Measurements from ENCODE around the gene SNTG2. TPM values are rescaled to one million over a fixed set of nuclear protein-coding genes. Genes with fewer than 3 reads are reported as not detected.

Gene SNTG2
- total RNA-seq, 1 donor from 2014 or later = 2.2 TPM

GRCh38 chr2:1011006-1011405 lies 60.4 kb downstream of the SNTG2 start:
- ChIA-PET POLR2A (no interaction called here), CTCF (no interaction called here)
- Mint-ChIP-seq H3K4me3 (no peak overlapping the region), H3K9me3 (no peaks in the 10 kb centered on the region), H3K27me3 (peaks cover 6% of the 10 kb centered on the region), H3K27ac (no peak overlapping the region), H3K36me3 (ENCODE audit: low read depth) (no peaks in the 10 kb centered on the region), H3K4me1 (peaks cover 14% of the 10 kb centered on the region)
- no peak for TF ChIP-seq CTCF (IDR thresholded peaks at IDR 0.05)
- no peak for DNase-seq
- intact Hi-C loops (cut with micrococcal nuclease) = no loop called here
- ATAC-seq (ENCODE audit: low read depth) = no peak

- no peaks in the 10 kb centered on the region for H3K9me3 Mint-ChIP-seq
- peaks cover 14% of the 10 kb centered on the region for H3K4me1 Mint-ChIP-seq
- intact Hi-C loops (cut with micrococcal nuclease) = no loop called here
- ChIA-PET CTCF (no interaction called here), POLR2A (no interaction called here)
- no peak overlapping the region for H3K4me3 Mint-ChIP-seq
- H3K27me3 Mint-ChIP-seq = peaks cover 6% of the 10 kb centered on the region
- no peaks in the 10 kb centered on the region for H3K36me3 Mint-ChIP-seq (ENCODE audit: low read depth)
- no peak for TF ChIP-seq CTCF (IDR thresholded peaks at IDR 0.05)
- ATAC-seq (ENCODE audit: low read depth) (no peak), DNase-seq (no peak)
- no peak overlapping the region for H3K27ac Mint-ChIP-seq
Measured at GRCh38 chr2:1011985-1012384, 61.3 kb downstream of the SNTG2 start.

GRCh38 chr2:1014802-1015201 lies 64.2 kb downstream of the SNTG2 start:
- intact Hi-C loops (cut with micrococcal nuclease) = no loop called here
- POLR2A ChIA-PET = no interaction called here
- CTCF ChIA-PET = no interaction called here
- no peak overlapping the region for H3K4me3 Mint-ChIP-seq
- DNase-seq = no peak
- peaks cover 12% of the 10 kb centered on the region for H3K4me1 Mint-ChIP-seq
- ATAC-seq (ENCODE audit: low read depth) = no peak
- H3K27me3 Mint-ChIP-seq = peaks cover 2% of the 10 kb centered on the region
- no peak overlapping the region for H3K27ac Mint-ChIP-seq
- H3K36me3 Mint-ChIP-seq (ENCODE audit: low read depth) = no peaks in the 10 kb centered on the region
- H3K9me3 Mint-ChIP-seq = no peaks in the 10 kb centered on the region
- TF ChIP-seq CTCF (IDR thresholded peaks at IDR 0.05) = no peak

- ATAC-seq (ENCODE audit: low read depth) = no peak
- POLR2A ChIA-PET = no interaction called here
- no peak for DNase-seq
- H3K36me3 Mint-ChIP-seq (ENCODE audit: low read depth) = no peaks in the 10 kb centered on the region
- H3K27ac Mint-ChIP-seq = no peak overlapping the region
- CTCF ChIA-PET = no interaction called here
- no peaks in the 10 kb centered on the region for H3K9me3 Mint-ChIP-seq
- intact Hi-C loops (cut with micrococcal nuclease) = no loop called here
- no peak for TF ChIP-seq CTCF (IDR thresholded peaks at IDR 0.05)
- H3K27me3 Mint-ChIP-seq = no peaks in the 10 kb centered on the region
- H3K4me3 Mint-ChIP-seq = no peak overlapping the region
- no peaks in the 10 kb centered on the region for H3K4me1 Mint-ChIP-seq
Measured at GRCh38 chr2:1016500-1016899, 65.9 kb downstream of the SNTG2 start.

- Mint-ChIP-seq H3K27ac (no peak overlapping the region), H3K9me3 (no peaks in the 10 kb centered on the region), H3K27me3 (no peaks in the 10 kb centered on the region), H3K4me3 (no peak overlapping the region), H3K36me3 (ENCODE audit: low read depth) (no peaks in the 10 kb centered on the region), H3K4me1 (no peaks in the 10 kb centered on the region)
- no peak for DNase-seq
- CTCF ChIA-PET = no interaction called here
- no peak for ATAC-seq (ENCODE audit: low read depth)
- POLR2A ChIA-PET = no interaction called here
- no peak for TF ChIP-seq CTCF (IDR thresholded peaks at IDR 0.05)
- intact Hi-C loops (cut with micrococcal nuclease) = no loop called here
Measured at GRCh38 chr2:1017827-1018226, 67.2 kb downstream of the SNTG2 start.
